Thymus (tissue), 11 donors: ENCODE data around the gene GRIK4. TPM values are rescaled to one million over a fixed set of nuclear protein-coding genes. Genes with fewer than 3 reads are reported as not detected.

Experiments
- DNase-seq, 9 donors: peaks; one replicate each; pipeline ENCODE4 v3.0.0-alpha.2; 2013; ENCODE audit warnings: low spot score in 9 of 9, low read depth in 6 of 9, missing footprints in 1 of 9
- H3K27ac ChIP-seq, 2 donors: one replicate each; pipeline ENCODE4 v1.5.1; 2013; ENCODE audit warnings: control low read depth in 1 of 2, low read depth in 1 of 2, low read length in 1 of 2, mild to moderate bottlenecking in 1 of 2, moderate library complexity in 1 of 2
- H3K27me3 ChIP-seq, 2 donors: one replicate each; pipeline ENCODE4 v1.5.1; 2013; ENCODE audit warnings: low read length in 1 of 2; ENCODE audit not compliant: control insufficient read depth in 2 of 2, insufficient read depth in 1 of 2
- H3K36me3 ChIP-seq, 2 donors: one replicate each; pipeline ENCODE4 v1.5.1; 2013; ENCODE audit warnings: low read length in 1 of 2, mild to moderate bottlenecking in 1 of 2, moderate library complexity in 1 of 2; ENCODE audit not compliant: control insufficient read depth in 2 of 2, insufficient read depth in 2 of 2
- H3K4me1 ChIP-seq, 2 donors: one replicate each; pipeline ENCODE4 v1.5.1; 2013; ENCODE audit warnings: low read length in 2 of 2; ENCODE audit not compliant: control insufficient read depth in 2 of 2, insufficient read depth in 2 of 2
- H3K4me3 ChIP-seq, 2 donors: one replicate each; pipeline ENCODE4 v1.5.1; 2013; ENCODE audit warnings: low read length in 2 of 2, control low read depth in 1 of 2, mild to moderate bottlenecking in 1 of 2
- H3K9me3 ChIP-seq, 2 donors: one replicate each; pipeline ENCODE4 v1.5.1; 2013; ENCODE audit warnings: low read length in 1 of 2, mild to moderate bottlenecking in 1 of 2; ENCODE audit not compliant: control insufficient read depth in 2 of 2, insufficient read depth in 1 of 2
- WGBS: extraction: QIAGEN DNeasy Blood & Tissue Kit; methylation state at CpG from one replicate; pipeline ENCODE4 v1.1.7; 2013; 5-methylcytosine and 5-hydroxymethylcytosine counted together
- polyA plus RNA-seq: library from polyadenylated mRNA; stranded (reverse); fragments of 200-250 nt; gene quantifications from one replicate; pipeline ENCODE4 v1.2.3, GENCODE V29; 2013
- total RNA-seq: library from RNA; stranded (reverse); fragments of 120-200 nt; gene quantifications from one replicate; pipeline ENCODE4 v1.2.4, GENCODE V29; 2013
- donor health status: healthy.

GRIK4 gene
- total and polyA plus RNA-seq, 2 donors = 0.11 to 0.19 TPM

DNA sequence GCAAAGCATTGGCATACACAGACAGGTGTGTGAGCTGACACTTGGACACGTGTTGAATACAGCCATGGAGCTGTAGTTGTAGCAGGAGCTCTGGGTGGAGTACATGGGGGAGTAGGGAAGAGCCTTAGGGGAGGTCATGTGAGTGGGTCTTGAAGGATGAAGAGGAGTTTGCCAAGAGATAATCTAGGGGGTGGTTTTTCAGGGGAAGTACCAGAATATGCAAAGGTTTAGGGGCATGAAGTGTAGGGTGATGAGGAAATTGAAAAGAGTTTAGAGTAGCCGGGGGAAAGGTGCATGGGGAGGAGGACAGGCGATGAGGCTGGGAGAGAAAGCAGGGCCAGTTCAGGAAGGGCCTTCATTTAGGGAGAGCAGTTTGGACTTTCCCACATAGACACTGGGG lies 74.5 kb downstream of the GRIK4 start:
- DNase-seq = no peak
- Histone ChIP-seq H3K4me1 (no peaks in the 10 kb centered on the region), H3K27me3 (no peaks in the 10 kb centered on the region), H3K4me3 (no peak overlapping the region), H3K27ac (no peak overlapping the region), H3K36me3 (no peaks in the 10 kb centered on the region), H3K9me3 (no peaks in the 10 kb centered on the region)
- 62% methylated on average over 3 of the region's 3 CpGs for WGBS

DNA sequence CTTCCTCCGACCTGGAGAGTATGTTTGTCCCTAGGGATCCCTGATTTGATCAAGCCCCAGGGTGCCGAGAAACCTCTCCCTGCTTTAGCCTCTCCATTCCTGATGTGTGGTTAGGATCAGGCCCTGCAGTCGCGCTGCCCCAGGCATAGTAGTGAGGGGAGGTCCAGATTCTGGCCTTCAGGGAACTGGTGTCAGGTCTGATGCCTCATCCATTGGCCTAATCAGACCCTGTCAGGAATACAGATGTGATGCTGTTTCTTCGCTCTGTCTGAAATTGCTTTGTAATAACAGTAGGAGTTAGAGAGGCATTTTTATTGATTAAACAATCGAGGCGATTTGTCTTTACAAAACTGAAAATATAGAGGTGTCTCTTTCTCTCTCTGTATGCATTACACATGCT lies 75.2 kb downstream of the GRIK4 start:
- 95% methylated on average over 7 of the region's 7 CpGs for WGBS
- no peaks in the 10 kb centered on the region for H3K9me3 ChIP-seq
- no peak overlapping the region for H3K4me3 ChIP-seq
- DNase-seq = no peak
- H3K36me3 ChIP-seq = no peaks in the 10 kb centered on the region
- no peak overlapping the region for H3K27ac ChIP-seq
- H3K4me1 ChIP-seq = no peaks in the 10 kb centered on the region
- no peaks in the 10 kb centered on the region for H3K27me3 ChIP-seq

DNA sequence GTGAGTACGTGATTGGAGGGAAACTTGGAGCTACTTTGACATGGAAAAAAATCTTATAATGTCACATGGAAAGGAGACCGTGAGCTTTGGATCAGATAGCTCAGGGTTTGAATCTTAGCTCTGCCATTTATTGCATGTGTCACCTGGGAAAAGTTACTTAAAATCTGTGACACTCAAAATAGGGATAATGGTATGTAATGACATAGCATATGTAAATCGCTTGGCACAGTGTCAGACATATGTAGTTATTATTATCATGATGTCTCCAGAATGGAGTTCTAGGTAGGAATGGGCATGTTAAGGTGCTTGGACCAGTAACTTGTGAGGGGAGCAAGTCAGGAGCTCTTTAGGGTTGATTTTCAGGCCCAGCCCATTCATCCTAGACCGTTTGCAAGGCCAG lies 75.8 kb downstream of the GRIK4 start:
- 93% methylated on average over 4 of the region's 4 CpGs for WGBS
- Histone ChIP-seq H3K4me3 (no peak overlapping the region), H3K27me3 (no peaks in the 10 kb centered on the region), H3K4me1 (no peaks in the 10 kb centered on the region), H3K36me3 (no peaks in the 10 kb centered on the region), H3K9me3 (no peaks in the 10 kb centered on the region), H3K27ac (no peak overlapping the region)
- no peak for DNase-seq

DNA sequence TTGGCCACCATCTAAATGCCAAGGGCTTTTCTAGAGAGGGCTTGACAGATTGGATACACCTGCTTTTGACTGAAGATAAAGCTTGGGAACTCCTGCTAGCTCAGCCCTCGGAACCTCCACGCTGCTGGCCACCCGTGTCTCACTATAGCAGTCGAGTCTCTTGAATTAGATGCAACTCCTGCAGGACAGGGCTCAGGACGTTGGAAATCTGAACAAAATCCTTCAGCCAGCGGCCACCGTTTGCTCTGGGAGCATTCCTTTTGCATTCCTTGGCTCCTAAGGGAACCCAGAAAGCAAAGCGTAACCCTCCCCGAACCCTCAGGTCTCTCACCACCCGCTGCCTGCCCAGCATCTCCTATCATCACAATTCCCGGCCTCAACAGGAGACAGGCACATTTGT lies 77.8 kb downstream of the GRIK4 start:
- 92% methylated on average over 11 of the region's 11 CpGs for WGBS
- Histone ChIP-seq H3K4me1 (no peaks in the 10 kb centered on the region), H3K36me3 (no peaks in the 10 kb centered on the region), H3K27me3 (no peaks in the 10 kb centered on the region), H3K27ac (no peak overlapping the region), H3K9me3 (no peaks in the 10 kb centered on the region), H3K4me3 (no peak overlapping the region)
- no peak for DNase-seq

DNA sequence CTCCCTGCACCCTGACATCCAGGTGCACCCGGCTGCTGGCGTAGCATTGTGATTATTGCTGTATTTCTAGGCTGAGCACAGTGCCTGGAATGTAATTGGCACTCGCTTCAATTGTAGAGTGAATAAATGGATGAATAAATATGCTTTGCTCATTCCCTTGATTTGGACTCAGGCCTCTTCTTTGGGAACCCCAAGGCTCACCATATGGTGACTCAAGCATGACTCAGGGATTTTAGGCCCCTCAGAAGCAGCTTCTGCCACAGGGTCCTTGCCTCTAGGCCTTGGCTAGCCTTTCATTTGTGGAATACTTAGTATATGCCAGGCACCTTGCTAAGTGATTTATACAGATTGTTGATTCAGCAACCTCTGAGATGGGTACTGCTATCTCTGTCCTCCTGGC lies 78.9 kb downstream of the GRIK4 start:
- no peaks in the 10 kb centered on the region for H3K4me1 ChIP-seq
- no peaks in the 10 kb centered on the region for H3K27me3 ChIP-seq
- no peaks in the 10 kb centered on the region for H3K9me3 ChIP-seq
- no peak for DNase-seq
- no peaks in the 10 kb centered on the region for H3K36me3 ChIP-seq
- 98% methylated on average over 3 of the region's 3 CpGs for WGBS
- no peak overlapping the region for H3K4me3 ChIP-seq
- no peak overlapping the region for H3K27ac ChIP-seq

DNA sequence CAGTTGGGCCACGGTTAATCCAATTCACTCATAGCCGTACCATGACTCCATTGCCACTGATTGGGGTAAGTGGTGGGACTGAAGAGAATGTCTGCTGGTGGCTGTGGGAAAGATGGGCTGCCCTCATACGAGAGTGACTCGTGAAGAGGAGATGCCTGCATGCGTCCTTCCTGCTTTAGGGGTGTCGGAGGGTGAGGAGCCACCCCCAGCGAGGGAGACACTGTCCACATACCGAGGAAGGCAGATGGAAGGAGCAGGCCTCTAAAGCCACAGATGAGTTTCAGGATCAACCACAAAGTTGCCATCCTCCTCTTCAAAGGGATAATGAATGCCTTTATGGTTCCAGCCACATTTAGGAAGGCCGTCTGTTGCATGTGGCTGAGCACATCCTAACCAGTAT lies 83.2 kb downstream of the GRIK4 start:
- no peaks in the 10 kb centered on the region for H3K4me1 ChIP-seq
- no peak overlapping the region for H3K4me3 ChIP-seq
- no peak for DNase-seq
- H3K36me3 ChIP-seq = no peaks in the 10 kb centered on the region
- H3K27ac ChIP-seq = no peak overlapping the region
- no peaks in the 10 kb centered on the region for H3K27me3 ChIP-seq
- H3K9me3 ChIP-seq = no peaks in the 10 kb centered on the region
- WGBS = 92% methylated on average over 9 of the region's 9 CpGs

DNA sequence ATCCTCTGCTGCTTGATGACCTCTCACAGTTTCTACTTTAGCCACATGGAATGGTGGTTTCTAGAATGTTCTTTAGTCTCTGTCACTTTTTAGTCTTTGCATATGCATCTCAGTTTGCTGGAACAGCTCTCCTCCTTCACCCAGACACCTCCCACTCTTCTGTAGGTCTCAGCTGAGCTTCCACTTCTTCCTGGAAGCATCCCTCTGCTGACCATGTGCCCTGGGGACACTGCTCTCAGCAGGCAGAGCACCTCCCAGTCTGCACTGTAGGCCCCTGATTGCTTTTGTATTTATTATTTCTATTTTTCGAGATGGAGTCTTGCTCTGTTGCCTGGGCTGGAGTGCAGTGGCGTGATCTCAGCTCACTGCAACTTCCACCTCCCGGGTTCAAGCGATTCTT lies 84.0 kb downstream of the GRIK4 start:
- H3K27ac ChIP-seq = no peak overlapping the region
- no peaks in the 10 kb centered on the region for H3K9me3 ChIP-seq
- H3K4me1 ChIP-seq = no peaks in the 10 kb centered on the region
- no peak overlapping the region for H3K4me3 ChIP-seq
- H3K27me3 ChIP-seq = no peaks in the 10 kb centered on the region
- DNase-seq = no peak
- WGBS = 90% methylated on average over 4 of the region's 4 CpGs
- H3K36me3 ChIP-seq = no peaks in the 10 kb centered on the region

DNA sequence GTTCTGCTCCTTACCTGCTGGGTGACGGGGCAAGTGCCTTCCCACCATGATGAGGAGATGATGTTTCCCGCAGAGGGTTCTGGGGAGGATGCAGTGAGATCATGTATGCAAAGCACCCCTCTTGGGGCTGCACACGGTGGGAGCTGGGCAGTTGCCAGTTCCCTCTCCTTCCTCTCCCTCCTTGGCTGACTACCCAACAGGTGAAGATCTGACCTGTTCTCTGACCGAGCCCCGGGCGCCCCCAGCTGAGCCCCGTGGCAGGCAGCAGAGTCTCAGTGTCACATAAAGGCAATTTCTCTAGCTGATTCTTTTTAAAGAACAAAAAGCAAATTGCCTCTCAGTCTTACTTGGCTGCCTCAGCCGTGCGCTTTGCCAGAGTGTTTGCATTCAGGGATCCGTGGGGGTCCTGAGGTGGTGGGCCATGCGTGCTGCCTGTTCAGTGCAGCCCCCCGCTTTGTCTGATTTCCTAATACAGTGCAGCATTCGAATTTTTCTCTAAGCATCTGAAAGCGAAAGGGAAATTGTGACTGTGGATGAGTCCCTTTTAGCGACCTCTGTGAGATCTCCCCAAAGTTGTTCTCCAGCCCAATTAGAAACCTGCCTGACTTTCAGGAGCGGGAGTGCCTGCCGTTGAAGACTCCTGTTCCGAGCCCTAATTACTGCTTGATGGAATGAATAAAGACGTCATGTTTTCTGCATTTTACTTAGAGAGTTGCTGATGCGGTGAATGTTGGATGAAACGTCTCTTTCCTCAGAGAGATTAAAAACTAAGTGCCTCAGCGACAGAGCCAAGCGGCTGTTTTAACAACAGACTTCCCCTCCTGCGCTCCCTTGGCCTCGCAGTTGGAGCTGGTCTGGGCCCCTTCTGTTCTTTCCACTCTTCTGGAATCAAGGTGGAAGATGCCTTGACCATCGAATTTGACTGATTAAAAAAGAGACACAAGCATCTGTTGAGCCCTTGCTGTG lies 86.0 kb downstream of the GRIK4 start:
- DNase-seq = no peak
- 79% methylated on average over 26 of the region's 26 CpGs for WGBS
- H3K27ac ChIP-seq = no peak overlapping the region
- no peak overlapping the region for H3K4me3 ChIP-seq
- no peaks in the 10 kb centered on the region for H3K36me3 ChIP-seq
- H3K4me1 ChIP-seq = no peaks in the 10 kb centered on the region
- no peaks in the 10 kb centered on the region for H3K9me3 ChIP-seq
- H3K27me3 ChIP-seq = no peaks in the 10 kb centered on the region

DNA sequence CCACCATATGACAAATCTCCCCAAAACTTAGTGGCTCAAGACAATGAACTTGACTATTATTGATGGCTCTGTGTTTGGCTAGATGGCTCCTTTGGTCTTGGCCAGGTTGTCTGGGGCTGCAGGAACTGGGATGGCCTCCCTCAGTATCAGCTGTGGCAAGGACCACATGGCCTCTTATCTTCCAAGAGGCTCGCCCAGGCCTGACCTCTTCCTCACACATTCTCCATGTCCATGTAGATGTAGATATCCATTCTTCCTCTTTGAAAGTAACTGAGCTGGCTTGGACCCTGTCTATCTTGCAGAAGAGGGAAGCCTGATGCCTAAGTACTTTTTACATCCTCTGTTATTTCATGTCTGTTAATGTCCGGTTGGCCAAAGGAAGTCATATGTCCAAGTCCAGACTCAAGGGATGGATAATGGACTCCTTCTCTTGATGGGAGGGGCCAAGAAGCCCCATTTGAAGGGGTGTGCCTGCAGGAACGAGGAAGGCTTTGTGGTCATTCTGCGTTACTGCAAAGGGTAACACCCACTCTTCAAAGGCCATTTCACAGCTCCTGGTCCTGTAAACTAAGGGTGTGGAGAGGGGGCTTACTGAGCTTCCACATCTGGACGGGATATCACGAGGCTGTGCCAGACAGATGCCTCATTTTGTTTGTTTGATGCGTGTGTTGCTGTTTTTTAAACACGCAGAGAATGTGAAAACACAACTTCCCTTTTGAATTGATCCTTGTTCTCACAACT lies 87.1 kb downstream of the GRIK4 start:
- Histone ChIP-seq H3K27ac (no peak overlapping the region), H3K36me3 (no peaks in the 10 kb centered on the region), H3K27me3 (no peaks in the 10 kb centered on the region), H3K4me1 (no peaks in the 10 kb centered on the region), H3K9me3 (no peaks in the 10 kb centered on the region), H3K4me3 (no peak overlapping the region)
- no peak for DNase-seq
- WGBS = 82% methylated on average over 8 of the region's 8 CpGs
